Stomach (tissue), 4 donors: ENCODE data around the gene WDR26.

Source experiments
- CTCF ChIP-seq, 7 experiments: fragments of 450-650 bp in 4 of 7; fragments of 200-600 bp in 3 of 7; sonication (generic) in 3 of 7; IDR thresholded peaks; one replicate each; pipeline ENCODE4 v1.5.1; 2016 to 2019; ENCODE audit warnings: antibody characterized with exemption in 7 of 7, control low read depth in 2 of 7, mild to moderate bottlenecking in 1 of 7
- EP300 ChIP-seq: sonication (generic); formaldehyde crosslinking; IDR thresholded peaks from one replicate; pipeline ENCODE4 v1.6.1; 2017; ENCODE audit warnings: antibody characterized with exemption
- POLR2A ChIP-seq, 4 donors: fragments of 450-650 bp; IDR thresholded peaks; one replicate each; pipeline ENCODE4 v1.6.1; 2016; ENCODE audit warnings: antibody characterized with exemption in 4 of 4, control low read depth in 2 of 4, mild to moderate bottlenecking in 1 of 4, moderate library complexity in 1 of 4

GRCh38 chr1:224432146-224432545 is 2.5 kb downstream of the WDR26 start:
- TF ChIP-seq CTCF (IDR thresholded peaks at IDR 0.05) (no peak), POLR2A (IDR thresholded peaks at IDR 0.05) (no peak), EP300 (no peak)
